H1 (cell line): ENCODE data around the gene BCKDHB. TPM values are rescaled to one million over a fixed set of nuclear protein-coding genes. Genes with fewer than 3 reads are reported as not detected.

Experiments
- CTCF ChIA-PET: fragments of 300-600 bp; sonication (Branson Sonifier 250); formaldehyde crosslinking; loops from one replicate; lab custom pipeline; 2021; ENCODE audit not compliant: partially characterized antibody; lab: Charles Lee
- POLR2A ChIA-PET: fragments of 300-600 bp; sonication (Branson Sonifier 250); formaldehyde crosslinking; loops from one replicate; lab custom pipeline; 2021; ENCODE audit warnings: inconsistent platforms; ENCODE audit not compliant: partially characterized antibody; lab: Charles Lee
- DNase-seq, 2 experiments: peaks; one replicate each; pipeline versions ENCODE4 v3.0.0 to v3.0.0-alpha.2; 2010 to 2022; ENCODE audit warnings: low spot score in 2 of 2, low read depth in 1 of 2, mixed read lengths in 1 of 2
- FAIRE-seq: peaks from 2 replicates; lab custom pipeline; 2011; peaks lifted over from hg19 to GRCh38; lab: Jason Lieb, UNC
- H2AFZ ChIP-seq: 2 replicates; pipeline ENCODE4 v1.8.1; 2012; ENCODE audit warnings: low read length, inconsistent platforms
- H2AK5ac ChIP-seq: 2 replicates; pipeline ENCODE4 v1.6.1; 2013; ENCODE audit warnings: low read depth, low read length
- H2BK120ac ChIP-seq: replicated peaks from 2 replicates; pipeline ENCODE3; 2013; ENCODE audit warnings: low read depth, low read length, inconsistent platforms
- H2BK12ac ChIP-seq: 2 replicates; pipeline ENCODE4 v1.6.1; 2013; ENCODE audit warnings: low read depth, low read length
- H2BK15ac ChIP-seq: 2 replicates; pipeline ENCODE4 v1.6.1; 2013; ENCODE audit warnings: low read length
- H2BK20ac ChIP-seq: 2 replicates; pipeline ENCODE4 v1.6.1; 2013; ENCODE audit warnings: low read length
- H2BK5ac ChIP-seq: 2 replicates; pipeline ENCODE4 v1.6.1; 2013; ENCODE audit warnings: low read depth, low read length
- H3K14ac ChIP-seq: 2 replicates; pipeline ENCODE4 v1.6.1; 2013; ENCODE audit warnings: inconsistent platforms; ENCODE audit not compliant: insufficient read length
- H3K18ac ChIP-seq: 2 replicates; pipeline ENCODE4 v1.6.1; 2013; ENCODE audit warnings: low read length; ENCODE audit errors: extremely low read depth
- H3K23ac ChIP-seq: 2 replicates; pipeline ENCODE4 v1.6.1; 2013; ENCODE audit warnings: inconsistent platforms; ENCODE audit not compliant: insufficient read length
- H3K23me2 ChIP-seq: 2 replicates; pipeline ENCODE4 v1.6.1; 2013; ENCODE audit warnings: low read depth, low read length
- H3K27ac ChIP-seq: 2 replicates; pipeline ENCODE4 v1.6.1; 2011; ENCODE audit warnings: low read depth, low read length, inconsistent platforms
- H3K27me3 ChIP-seq, 4 experiments: replicated peaks in 1 of 4; 1 replicate in 1 of 4; 2 replicates in 3 of 4; pipeline versions ENCODE4 v1.6.1 to v1.8.1; 2011 to 2013; ENCODE audit warnings: low read length in 3 of 4, mild to moderate bottlenecking in 3 of 4, inconsistent platforms in 2 of 4, mixed read lengths in 2 of 4, moderate library complexity in 1 of 4; ENCODE audit not compliant: control insufficient read depth in 3 of 4, insufficient read depth in 3 of 4; ENCODE audit errors: extremely low read depth in 1 of 4
- H3K36me3 ChIP-seq, 4 experiments: 2 replicates each; pipeline versions ENCODE4 v1.6.1 to v1.8.1; 2011 to 2013; ENCODE audit warnings: mild to moderate bottlenecking in 4 of 4, low read length in 3 of 4, moderate library complexity in 2 of 4, control low read depth in 1 of 4, inconsistent platforms in 1 of 4; ENCODE audit not compliant: insufficient read depth in 4 of 4, control insufficient read depth in 2 of 4
- H3K4ac ChIP-seq: replicated peaks from 2 replicates; pipeline ENCODE3; 2013; ENCODE audit warnings: low read length, low read depth, mixed read lengths, inconsistent platforms; ENCODE audit not compliant: insufficient read length
- H3K4me1 ChIP-seq, 4 experiments: replicated peaks in 1 of 4; 1 replicate in 1 of 4; 2 replicates in 3 of 4; pipeline versions ENCODE4 v1.6.1 to v1.8.1; 2011 to 2013; ENCODE audit warnings: low read length in 3 of 4, inconsistent platforms in 2 of 4, mixed read lengths in 1 of 4; ENCODE audit not compliant: insufficient read depth in 4 of 4, control insufficient read depth in 3 of 4
- H3K4me2 ChIP-seq, 2 experiments: 2 replicates each; pipeline versions ENCODE4 v1.6.1 to v1.8.1; 2011 to 2013; ENCODE audit warnings: low read depth in 2 of 2, low read length in 2 of 2, control low read depth in 1 of 2, inconsistent platforms in 1 of 2, mild to moderate bottlenecking in 1 of 2; ENCODE audit not compliant: insufficient read depth in 1 of 2
- H3K4me3 ChIP-seq, 4 experiments: fragments of 200-600, 300-600 bp in 1 of 4; sonication (generic), shearing (Covaris generic), sonication (Bioruptor Twin) in 1 of 4; 2 replicates each; pipeline versions ENCODE4 v1.5.1 to v1.8.1; 2011 to 2016; ENCODE audit warnings: low read length in 4 of 4, low read depth in 3 of 4, control low read depth in 2 of 4, inconsistent platforms in 2 of 4, mild to moderate bottlenecking in 2 of 4, mixed read lengths in 1 of 4, moderate library complexity in 1 of 4; ENCODE audit not compliant: insufficient read depth in 2 of 4; ENCODE audit errors: extremely low read depth in 1 of 4
- H3K56ac ChIP-seq: replicated peaks from 2 replicates; pipeline ENCODE3; 2013; ENCODE audit warnings: low read depth, mild to moderate bottlenecking, mixed read lengths, low read length, inconsistent platforms; ENCODE audit not compliant: insufficient read length
- H3K79me1 ChIP-seq: 2 replicates; pipeline ENCODE4 v1.6.1; 2013; ENCODE audit warnings: low read depth, low read length, control low read depth
- H3K79me2 ChIP-seq, 2 experiments: 2 replicates each; pipeline versions ENCODE4 v1.6.1 to v1.8.1; 2012 to 2013; ENCODE audit warnings: low read length in 2 of 2, mild to moderate bottlenecking in 2 of 2, inconsistent platforms in 1 of 2; ENCODE audit not compliant: insufficient read depth in 2 of 2, control insufficient read depth in 1 of 2
- H3K9ac ChIP-seq, 4 experiments: replicated peaks in 1 of 4; 1 replicate in 1 of 4; 2 replicates in 3 of 4; pipeline versions ENCODE4 v1.6.1 to v1.8.1; 2011 to 2013; ENCODE audit warnings: low read depth in 3 of 4, low read length in 3 of 4, control low read depth in 2 of 4, mild to moderate bottlenecking in 2 of 4, moderate library complexity in 2 of 4, inconsistent platforms in 1 of 4; ENCODE audit errors: extremely low read depth in 1 of 4
- H3K9me3 ChIP-seq, 2 experiments: 2 replicates each; pipeline versions ENCODE4 v1.6.1 to v1.8.1; 2012 to 2013; ENCODE audit warnings: mild to moderate bottlenecking in 2 of 2, moderate library complexity in 2 of 2, control low read depth in 1 of 2, inconsistent platforms in 1 of 2, low read depth in 1 of 2, low read length in 1 of 2, mixed read lengths in 1 of 2; ENCODE audit not compliant: insufficient read depth in 2 of 2
- H4K20me1 ChIP-seq, 2 experiments: replicated peaks in 1 of 2; 2 replicates each; pipeline versions ENCODE3 to v1.8.1; 2011 to 2013; ENCODE audit warnings: inconsistent platforms in 2 of 2, low read length in 2 of 2, mild to moderate bottlenecking in 1 of 2; ENCODE audit not compliant: insufficient read depth in 2 of 2, control insufficient read depth in 1 of 2
- H4K5ac ChIP-seq: 2 replicates; pipeline ENCODE4 v1.6.1; 2013; ENCODE audit warnings: low read length, low read depth, mixed read lengths, inconsistent platforms; ENCODE audit not compliant: insufficient read length
- H4K8ac ChIP-seq: 2 replicates; pipeline ENCODE4 v1.8.0; 2013; ENCODE audit warnings: mild to moderate bottlenecking, moderate library complexity, low read length, inconsistent platforms; ENCODE audit not compliant: insufficient read depth; ENCODE audit errors: extremely low read depth
- H4K91ac ChIP-seq: replicated peaks from 2 replicates; pipeline ENCODE3; 2013; ENCODE audit warnings: low read length, mixed read lengths, inconsistent platforms; ENCODE audit not compliant: insufficient read length
- CEBPB ChIP-seq: IDR thresholded peaks from 2 replicates; pipeline ENCODE4 v1.6.1; 2012; ENCODE audit warnings: low read depth, low read length
- FOSL1 ChIP-seq: IDR thresholded peaks from 2 replicates; pipeline ENCODE4 v1.6.1; 2011; ENCODE audit warnings: mild to moderate bottlenecking, low read depth, low read length, moderate library complexity; ENCODE audit not compliant: insufficient read depth
- PHF8 ChIP-seq: fragments of 200-600 bp; sonication (generic); conservative IDR thresholded peaks from 2 replicates; pipeline ENCODE4 v1.7.1; 2012; ENCODE audit warnings: low read depth, mild to moderate bottlenecking, inconsistent platforms, low read length, moderate library complexity
- RFX5 ChIP-seq: IDR thresholded peaks from 2 replicates; pipeline ENCODE4 v1.6.1; 2011; ENCODE audit warnings: low read depth, low read length, improper control_type of control experiment, borderline replicate concordance
- SP4 ChIP-seq: IDR thresholded peaks from 2 replicates; pipeline ENCODE4 v1.6.1; 2012; ENCODE audit warnings: low read length, inconsistent platforms
- TCF12 ChIP-seq: IDR thresholded peaks from 2 replicates; pipeline ENCODE4 v1.6.1; 2011; ENCODE audit warnings: low read depth, mild to moderate bottlenecking, low read length
- WGBS, 2 experiments: shearing (Covaris generic) in 1 of 2; methylation state at CpG; one replicate each; pipeline versions ENCODE4 v1.1.6 to v1.1.7; 2013 to 2015; ENCODE audit warnings: low lambda C conversion rate in 2 of 2, mixed read lengths in 2 of 2, inconsistent platforms in 1 of 2, low coverage in 1 of 2, missing lambda C conversion rate in 1 of 2; ENCODE audit not compliant: insufficient replicate concordance in 2 of 2, insufficient coverage in 1 of 2, insufficient read length in 1 of 2; ENCODE audit errors: extremely low coverage in 1 of 2, missing lambda C conversion rate in 1 of 2; 5-methylcytosine and 5-hydroxymethylcytosine counted together
- polyA plus RNA-seq, 7 experiments: library from polyadenylated mRNA; depleted of rRNA in 3 of 7; stranded (reverse) in 5 of 7; unstranded in 2 of 7; fragments of >200 nt in 5 of 7; fragments of 200-250 nt in 2 of 7; gene quantifications; 1 replicate in 5 of 7; 2 replicates in 1 of 7; 4 replicates in 1 of 7; pipeline versions ENCODE4 v1.2.1 to v1.2.3, GENCODE V29; 2011 to 2013; ENCODE audit warnings: missing spikeins in 2 of 7, mixed read lengths in 2 of 7
- total RNA-seq: library from RNA; stranded (reverse); fragmentation: NEBNext Ultra II Directional; extraction: Animal tissue kit (Norgen Biotek cat#: 25700); gene quantifications from 2 replicates; pipeline ENCODE4 v1.2.1, GENCODE V29; 2021
- TF ChIP-seq, protein P1 (sequence below): IDR thresholded peaks from 2 replicates; pipeline ENCODE4 v1.6.1; 2012; ENCODE audit warnings: inconsistent platforms
- TF ChIP-seq, protein P2 (sequence below): IDR thresholded peaks from 2 replicates; pipeline ENCODE4 v1.6.1; 2011; ENCODE audit warnings: low read depth, mild to moderate bottlenecking, low read length; ENCODE audit not compliant: insufficient read depth

Gene BCKDHB
- total and polyA plus RNA-seq, 2 of the 8 experiments (the other 6 are each of a cell fraction or from before 2014, with no cell fraction given): 22.1 to 30.8 TPM

DNA sequence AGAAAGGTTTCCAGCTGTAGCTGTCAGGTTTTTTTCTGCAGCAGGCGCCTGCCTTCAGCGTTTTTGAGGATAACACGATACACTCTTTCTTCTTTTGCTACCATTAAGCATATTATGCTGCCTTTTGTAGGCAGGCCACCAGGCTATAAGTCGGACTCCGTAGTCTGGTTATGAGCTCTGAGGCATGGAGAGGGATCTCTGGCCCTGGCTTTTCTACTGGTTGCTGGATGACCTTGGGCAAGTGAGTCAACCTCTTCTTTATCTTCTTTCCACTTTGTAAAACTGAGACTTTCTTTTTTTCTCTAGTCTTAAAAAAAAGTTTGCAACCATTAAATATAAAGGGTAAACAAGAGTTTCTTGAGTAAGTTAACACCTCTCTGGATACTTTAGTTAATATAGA lies 120.2 kb downstream of the BCKDHB start:
- H3K56ac ChIP-seq: no peak overlapping the region
- no peak overlapping the region for H2BK20ac ChIP-seq
- no peak overlapping the region for H4K91ac ChIP-seq
- no peaks in the 10 kb centered on the region for H3K27me3 ChIP-seq
- H3K23me2 ChIP-seq: no peaks in the 10 kb centered on the region
- FAIRE-seq: no peak
- no peak overlapping the region for H2BK15ac ChIP-seq
- no peak overlapping the region for H3K4ac ChIP-seq
- H3K36me3 ChIP-seq: no peaks in the 10 kb centered on the region
- ChIA-PET POLR2A (no interaction called here), CTCF (no interaction called here)
- no peaks in the 10 kb centered on the region; the same call in 1 of the 2 replicates for H3K79me1 ChIP-seq
- no peak overlapping the region for H2BK120ac ChIP-seq
- H2BK12ac ChIP-seq: no peak overlapping the region
- H3K4me1 ChIP-seq: peaks cover 0 to 4% (median under 1%) of the 10 kb centered on the region in 4 experiments; a peak in 1 of 7 replicates
- no peaks in the 10 kb centered on the region for H4K20me1 ChIP-seq
- H2AK5ac ChIP-seq: no peak overlapping the region
- H3K23ac ChIP-seq: no peak overlapping the region
- H3K4me3 ChIP-seq: no peak overlapping the region
- 90% methylated on average over 5 of the region's 5 CpGs; no CpG with 5 or more reads in 1 of the 2 experiments for WGBS, 2 experiments
- H3K9ac ChIP-seq: no peak overlapping the region
- no peak overlapping the region for H3K14ac ChIP-seq
- H3K18ac ChIP-seq: no peak overlapping the region
- H3K4me2 ChIP-seq: no peak overlapping the region
- TF ChIP-seq RFX5 (no peak), SP4 (no peak), CEBPB (no peak), FOSL1 (no peak), PHF8 (no peak), TCF12 (no peak)
- TF ChIP-seq, protein P1, sequence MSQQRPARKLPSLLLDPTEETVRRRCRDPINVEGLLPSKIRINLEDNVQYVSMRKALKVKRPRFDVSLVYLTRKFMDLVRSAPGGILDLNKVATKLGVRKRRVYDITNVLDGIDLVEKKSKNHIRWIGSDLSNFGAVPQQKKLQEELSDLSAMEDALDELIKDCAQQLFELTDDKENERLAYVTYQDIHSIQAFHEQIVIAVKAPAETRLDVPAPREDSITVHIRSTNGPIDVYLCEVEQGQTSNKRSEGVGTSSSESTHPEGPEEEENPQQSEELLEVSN: no peak
- TF ChIP-seq, protein P2, sequence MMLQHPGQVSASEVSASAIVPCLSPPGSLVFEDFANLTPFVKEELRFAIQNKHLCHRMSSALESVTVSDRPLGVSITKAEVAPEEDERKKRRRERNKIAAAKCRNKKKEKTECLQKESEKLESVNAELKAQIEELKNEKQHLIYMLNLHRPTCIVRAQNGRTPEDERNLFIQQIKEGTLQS: no peak
- no peak overlapping the region for H2BK5ac ChIP-seq
- no peak overlapping the region for H3K27ac ChIP-seq
- no peak for DNase-seq
- no peaks in the 10 kb centered on the region for H3K79me2 ChIP-seq
- 0 out of 4 replicates have a peak, but pooled peaks cover 0 to 2% of the 10 kb centered on the region in 2 experiments for H3K9me3 ChIP-seq
- H4K8ac ChIP-seq: no peak overlapping the region
- no peak overlapping the region for H2AFZ ChIP-seq
- no peak overlapping the region for H4K5ac ChIP-seq
